ENCODE results near the gene SMAD5. TPM values are rescaled to one million over a fixed set of nuclear protein-coding genes. Genes with fewer than 3 reads are reported as not detected.

Gene SMAD5
- total RNA-seq (ENCODE audit: low replicate concordance) = 75.0 and 102 TPM in 2 replicates

- DNase-seq (ENCODE audit: low spot score) = peak; percentile 98
- Mint-ChIP-seq H3K36me3 (peaks cover 12% of the 10 kb centered on the region), H3K4me3 (peak within 1 kb of the TSS; percentile 98), H3K27me3 (ENCODE audit: insufficient read depth, low read depth) (no peaks in the 10 kb centered on the region), H3K27ac (peak within 1 kb of the TSS; percentile 97), H3K9me3 (peaks cover 8% of the 10 kb centered on the region), H3K4me1 (peaks cover 27% of the 10 kb centered on the region)
- Histone ChIP-seq H3K9ac (peak within 1 kb of the TSS; percentile 94), H3K9me3 (ENCODE audit: low read depth) (no peaks in the 10 kb centered on the region), H3K4me2 (peak within 1 kb of the TSS; percentile 96), H3K79me2 (ENCODE audit: low read depth) (peaks cover 50% of the 10 kb centered on the region), H3K27ac (peak within 1 kb of the TSS; percentile 86), H3K27me3 (peaks cover 23% of the 10 kb centered on the region), H3F3A (ENCODE audit: low read depth) (peaks cover 15% of the 10 kb centered on the region), H2AFZ (replicated peaks) (peak within 1 kb of the TSS; percentile 89), H3K4me1 (peaks cover 23% of the 10 kb centered on the region), H3K36me3 (no peaks in the 10 kb centered on the region), H3K4me3 (peak within 1 kb of the TSS; percentile 87), H4K20me1 (ENCODE audit: low read depth) (peaks cover 47% of the 10 kb centered on the region)
- TF ChIP-seq EZH2 (IDR thresholded peaks at IDR 0.05) (peak; percentile 39), CTCF (IDR thresholded peaks at IDR 0.05) (no peak), EZH2phosphoT487 (IDR thresholded peaks at IDR 0.05) (no peak)
These were observed at the start of gene SMAD5 for GRCh38 chr5:136132557-136133221. SMAD5 (plus strand) TSS chr5:136132845; CDS start chr5:136153761, 20,916 bp downstream.

- H3K79me2 ChIP-seq (ENCODE audit: low read depth) = no peaks in the 10 kb centered on the region
- no peak overlapping the region for H3K27ac ChIP-seq
- H3K36me3 Mint-ChIP-seq = no peaks in the 10 kb centered on the region
- no peaks in the 10 kb centered on the region for H3K9me3 ChIP-seq (ENCODE audit: low read depth)
- H3K27me3 ChIP-seq = peaks cover 23% of the 10 kb centered on the region
- no peak overlapping the region for H3K4me3 Mint-ChIP-seq
- H3K36me3 ChIP-seq = no peaks in the 10 kb centered on the region
- H3K9me3 Mint-ChIP-seq = no peaks in the 10 kb centered on the region
- DNase-seq (ENCODE audit: low spot score) = no peak
- no peak overlapping the region for H3K4me3 ChIP-seq
- H4K20me1 ChIP-seq (ENCODE audit: low read depth) = no peaks in the 10 kb centered on the region
- no peak overlapping the region for H2AFZ ChIP-seq (replicated peaks)
- no peak overlapping the region for H3K27ac Mint-ChIP-seq
- H3K27me3 Mint-ChIP-seq (ENCODE audit: insufficient read depth, low read depth) = no peaks in the 10 kb centered on the region
- no peak overlapping the region for H3K4me2 ChIP-seq
- no peaks in the 10 kb centered on the region for H3F3A ChIP-seq (ENCODE audit: low read depth)
- H3K4me1 Mint-ChIP-seq = no peaks in the 10 kb centered on the region
- no peak overlapping the region for H3K9ac ChIP-seq
- H3K4me1 ChIP-seq = no peaks in the 10 kb centered on the region
- TF ChIP-seq EZH2phosphoT487 (IDR thresholded peaks at IDR 0.05) (no peak), EZH2 (IDR thresholded peaks at IDR 0.05) (no peak), CTCF (IDR thresholded peaks at IDR 0.05) (no peak)
These were observed 47.9 kb upstream of the SMAD5 start for GRCh38 chr5:136084698-136085097.

GRCh38 chr5:136086783-136087566 lies 45.7 kb upstream of the SMAD5 start:
- Histone ChIP-seq H3K4me3 (no peak overlapping the region), H3K9ac (no peak overlapping the region), H3K9me3 (ENCODE audit: low read depth) (no peaks in the 10 kb centered on the region), H3K4me2 (no peak overlapping the region), H3K27ac (no peak overlapping the region), H2AFZ (replicated peaks) (no peak overlapping the region), H3K27me3 (peaks cover 15% of the 10 kb centered on the region), H4K20me1 (ENCODE audit: low read depth) (no peaks in the 10 kb centered on the region), H3F3A (ENCODE audit: low read depth) (no peaks in the 10 kb centered on the region), H3K36me3 (no peaks in the 10 kb centered on the region), H3K4me1 (no peaks in the 10 kb centered on the region), H3K79me2 (ENCODE audit: low read depth) (no peaks in the 10 kb centered on the region)
- H3K27me3 Mint-ChIP-seq (ENCODE audit: insufficient read depth, low read depth) = no peaks in the 10 kb centered on the region
- H3K4me3 Mint-ChIP-seq = no peak overlapping the region
- no peak for DNase-seq (ENCODE audit: low spot score)
- H3K27ac Mint-ChIP-seq = no peak overlapping the region
- no peaks in the 10 kb centered on the region for H3K36me3 Mint-ChIP-seq
- H3K9me3 Mint-ChIP-seq = no peaks in the 10 kb centered on the region
- TF ChIP-seq EZH2phosphoT487 (IDR thresholded peaks at IDR 0.05) (no peak), CTCF (IDR thresholded peaks at IDR 0.05) (no peak), EZH2 (IDR thresholded peaks at IDR 0.05) (no peak)
- H3K4me1 Mint-ChIP-seq = no peaks in the 10 kb centered on the region

Measured in neural progenitor cell (in vitro differentiated cells).